Measurements from ENCODE around the gene ZBED4.
A peak's percentile ranks its signal among the peaks of the same experiment; 100 is the strongest.

The ZBED4 gene

GRCh38 chr22:49883294-49883640 lies 29.6 kb downstream of the ZBED4 start:
- DNase-seq, result no peak

- no peak for DNase-seq
Measured at GRCh38 chr22:49884075-49884474, 30.4 kb downstream of the ZBED4 start.

- DNase-seq, result no peak
Measured at GRCh38 chr22:49884503-49885260, 31.0 kb downstream of the ZBED4 start.

GRCh38 chr22:49885281-49885680 lies 31.6 kb downstream of the ZBED4 start:
- no peak for DNase-seq

- no peak for DNase-seq
Measured at GRCh38 chr22:49885881-49886280, 32.2 kb downstream of the ZBED4 start.

GRCh38 chr22:49886346-49887063 lies 32.9 kb downstream of the ZBED4 start:
- no peak for DNase-seq

GRCh38 chr22:49887064-49887451 lies 33.4 kb downstream of the ZBED4 start:
- DNase-seq, result no peak

- DNase-seq, result no peak
Measured at GRCh38 chr22:49887702-49888101, 34.1 kb downstream of the ZBED4 start.

- DNase-seq, result no peak
Measured at GRCh38 chr22:49889071-49889470, 35.4 kb downstream of the ZBED4 start.

- no peak for DNase-seq
Measured at GRCh38 chr22:49892226-49892899, 38.7 kb downstream of the ZBED4 start.

- no peak for DNase-seq
Measured at GRCh38 chr22:49893025-49893424, 39.4 kb downstream of the ZBED4 start.

- no peak for DNase-seq
Measured at GRCh38 chr22:49894322-49895054, 40.8 kb downstream of the ZBED4 start.

GRCh38 chr22:49896201-49896600 lies 42.6 kb downstream of the ZBED4 start:
- DNase-seq, result no peak

- no peak for DNase-seq
Measured at GRCh38 chr22:49897015-49897684, 43.5 kb downstream of the ZBED4 start.

GRCh38 chr22:49899530-49899929 lies 45.9 kb downstream of the ZBED4 start:
- DNase-seq, result no peak

- no peak for DNase-seq
Measured at GRCh38 chr22:49900441-49901230, 47.0 kb downstream of the ZBED4 start.

GRCh38 chr22:49901457-49901856 lies 47.8 kb downstream of the ZBED4 start:
- no peak for DNase-seq

- peak; percentile 55 for DNase-seq
Measured at GRCh38 chr22:49903322-49904039, 49.8 kb downstream of the ZBED4 start.

GRCh38 chr22:49904040-49904369 lies 50.4 kb downstream of the ZBED4 start:
- no peak for DNase-seq

- DNase-seq, result no peak
Measured at GRCh38 chr22:49905465-49905864, 51.8 kb downstream of the ZBED4 start.

- DNase-seq, result no peak
Measured at GRCh38 chr22:49906071-49906798, 52.6 kb downstream of the ZBED4 start.

Data from NCI-H2107 (cell line).